ENCODE measurements around the gene SEPTIN12. TPM values are rescaled to one million over a fixed set of nuclear protein-coding genes. Genes with fewer than 3 reads are reported as not detected.

Gene SEPTIN12
- total and polyA plus RNA-seq, 4 donors, result not detected

GRCh38 chr16:4811242-4811641, 23.1 kb upstream of the SEPTIN12 start:
- no peak for ATAC-seq (ENCODE audit: insufficient read depth, low FRiP score)
- WGBS, 2 donors, result 99 to 100% methylated on average over 3 of the region's 3 CpGs

GRCh38 chr16:4806280-4806679, 18.1 kb upstream of the SEPTIN12 start:
- Histone ChIP-seq H3K9ac (ENCODE audit: insufficient read depth in 1 of 2, low read length in 2 of 2) (no peak overlapping the region), H3K27me3 (ENCODE audit: control insufficient read depth in 3 of 3, insufficient read depth in 3 of 3, low read length in 2 of 3) (no peaks in the 10 kb centered on the region), H3K9me3 (ENCODE audit: control insufficient read depth in 4 of 4, insufficient read depth in 3 of 4, low read length in 3 of 4) (no peaks in the 10 kb centered on the region), H3K36me3 (ENCODE audit: control insufficient read depth in 4 of 4, insufficient read depth in 4 of 4, low read length in 4 of 4) (peaks cover 11 to 40% (median 17%) of the 10 kb centered on the region in 4 donors), H3K4me1 (ENCODE audit: control insufficient read depth in 5 of 5, insufficient read depth in 5 of 5, low read length in 5 of 5) (peaks cover 0 to 30% (median 10%) of the 10 kb centered on the region in 5 donors), H3K4me3 (no peak overlapping the region), H3K27ac (ENCODE audit: low read depth in 1 of 2, low read length in 1 of 2) (no peak overlapping the region)
- 94 to 96% methylated on average over 6 of the region's 6 CpGs for WGBS, 2 donors
- TF ChIP-seq, protein P1, sequence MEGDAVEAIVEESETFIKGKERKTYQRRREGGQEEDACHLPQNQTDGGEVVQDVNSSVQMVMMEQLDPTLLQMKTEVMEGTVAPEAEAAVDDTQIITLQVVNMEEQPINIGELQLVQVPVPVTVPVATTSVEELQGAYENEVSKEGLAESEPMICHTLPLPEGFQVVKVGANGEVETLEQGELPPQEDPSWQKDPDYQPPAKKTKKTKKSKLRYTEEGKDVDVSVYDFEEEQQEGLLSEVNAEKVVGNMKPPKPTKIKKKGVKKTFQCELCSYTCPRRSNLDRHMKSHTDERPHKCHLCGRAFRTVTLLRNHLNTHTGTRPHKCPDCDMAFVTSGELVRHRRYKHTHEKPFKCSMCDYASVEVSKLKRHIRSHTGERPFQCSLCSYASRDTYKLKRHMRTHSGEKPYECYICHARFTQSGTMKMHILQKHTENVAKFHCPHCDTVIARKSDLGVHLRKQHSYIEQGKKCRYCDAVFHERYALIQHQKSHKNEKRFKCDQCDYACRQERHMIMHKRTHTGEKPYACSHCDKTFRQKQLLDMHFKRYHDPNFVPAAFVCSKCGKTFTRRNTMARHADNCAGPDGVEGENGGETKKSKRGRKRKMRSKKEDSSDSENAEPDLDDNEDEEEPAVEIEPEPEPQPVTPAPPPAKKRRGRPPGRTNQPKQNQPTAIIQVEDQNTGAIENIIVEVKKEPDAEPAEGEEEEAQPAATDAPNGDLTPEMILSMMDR (IDR thresholded peaks at IDR 0.05; ENCODE audit: control extremely low read depth, extremely low read depth), result no peak
- ATAC-seq (ENCODE audit: insufficient read depth, low FRiP score) (no peak), DNase-seq (no peak)

More at GRCh38 chr16:4811242-4811641, 23.1 kb upstream of the SEPTIN12 start:
- DNase-seq, result no peak
- Histone ChIP-seq H3K27me3 (ENCODE audit: control insufficient read depth in 3 of 3, insufficient read depth in 3 of 3, low read length in 2 of 3) (no peaks in the 10 kb centered on the region), H3K4me1 (ENCODE audit: control insufficient read depth in 5 of 5, insufficient read depth in 5 of 5, low read length in 5 of 5) (peaks cover 0 to 2% (median 0%) of the 10 kb centered on the region in 5 donors), H3K27ac (ENCODE audit: low read depth in 1 of 2, low read length in 1 of 2) (no peak overlapping the region), H3K9me3 (ENCODE audit: control insufficient read depth in 4 of 4, insufficient read depth in 3 of 4, low read length in 3 of 4) (no peaks in the 10 kb centered on the region), H3K36me3 (ENCODE audit: control insufficient read depth in 4 of 4, insufficient read depth in 4 of 4, low read length in 4 of 4) (peaks cover 16 to 52% (median 35%) of the 10 kb centered on the region in 4 donors), H3K9ac (ENCODE audit: insufficient read depth in 1 of 2, low read length in 2 of 2) (no peak overlapping the region), H3K4me3 (no peak overlapping the region)
- TF ChIP-seq, protein P1 (IDR thresholded peaks at IDR 0.05; ENCODE audit: control extremely low read depth, extremely low read depth), result no peak

DNA sequence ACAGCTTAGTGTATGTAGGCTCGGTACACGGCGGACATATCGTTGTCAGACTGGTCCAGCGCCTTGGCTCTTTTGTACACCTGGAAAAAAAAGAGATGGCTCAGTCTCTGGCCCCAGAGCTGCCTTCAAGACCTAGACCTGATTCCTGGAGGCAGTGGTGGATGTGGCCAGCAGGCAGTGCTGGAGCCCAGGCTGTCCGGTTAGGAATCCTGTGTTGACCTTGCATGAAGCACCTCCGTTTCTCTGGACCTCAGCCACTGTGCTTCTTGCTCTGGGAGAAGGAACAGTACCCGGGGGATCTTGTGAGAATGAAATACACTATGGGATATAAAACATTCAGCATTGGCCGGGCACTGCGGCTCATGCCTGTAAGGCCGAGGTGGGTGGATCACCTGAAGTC, 17.1 kb upstream of the SEPTIN12 start:
- no peaks in the 10 kb centered on the region for H3K27me3 ChIP-seq (ENCODE audit: control insufficient read depth in 3 of 3, insufficient read depth in 3 of 3, low read length in 2 of 3)
- peaks cover 7 to 34% (median 16%) of the 10 kb centered on the region in 4 donors for H3K36me3 ChIP-seq (ENCODE audit: control insufficient read depth in 4 of 4, insufficient read depth in 4 of 4, low read length in 4 of 4)
- no peaks in the 10 kb centered on the region for H3K9me3 ChIP-seq (ENCODE audit: control insufficient read depth in 4 of 4, insufficient read depth in 3 of 4, low read length in 3 of 4)
- WGBS, 2 donors, result 88 to 91% methylated on average over 11 of the region's 11 CpGs
- TF ChIP-seq, protein P1 (IDR thresholded peaks at IDR 0.05; ENCODE audit: control extremely low read depth, extremely low read depth), result no peak
- H3K4me1 ChIP-seq (ENCODE audit: control insufficient read depth in 5 of 5, insufficient read depth in 5 of 5, low read length in 5 of 5), result peaks cover 0 to 38% (median 14%) of the 10 kb centered on the region in 5 donors
- ATAC-seq (ENCODE audit: insufficient read depth, low FRiP score) (no peak), DNase-seq (no peak)
- no peak overlapping the region for H3K4me3 ChIP-seq
- peak overlapping the region in 1 of 2 donors; percentile 55 for H3K27ac ChIP-seq (ENCODE audit: low read depth in 1 of 2, low read length in 1 of 2)
- H3K9ac ChIP-seq (ENCODE audit: insufficient read depth in 1 of 2, low read length in 2 of 2), result no peak overlapping the region

All from lung (tissue), 12 donors.